NCI-H510A (cell line): ENCODE measurements around the gene ERCC5.

Experiments
- DNase-seq: peaks from one replicate; lab custom pipeline; 2025; lab: John Stamatoyannopoulos, UW

Gene ERCC5

GRCh38 chr13:102881819-102882686, 36.2 kb downstream of the ERCC5 start:
- DNase-seq: no peak

- no peak for DNase-seq
Observed at GRCh38 chr13:102892503-102892902, 46.7 kb downstream of the ERCC5 start.

DNA sequence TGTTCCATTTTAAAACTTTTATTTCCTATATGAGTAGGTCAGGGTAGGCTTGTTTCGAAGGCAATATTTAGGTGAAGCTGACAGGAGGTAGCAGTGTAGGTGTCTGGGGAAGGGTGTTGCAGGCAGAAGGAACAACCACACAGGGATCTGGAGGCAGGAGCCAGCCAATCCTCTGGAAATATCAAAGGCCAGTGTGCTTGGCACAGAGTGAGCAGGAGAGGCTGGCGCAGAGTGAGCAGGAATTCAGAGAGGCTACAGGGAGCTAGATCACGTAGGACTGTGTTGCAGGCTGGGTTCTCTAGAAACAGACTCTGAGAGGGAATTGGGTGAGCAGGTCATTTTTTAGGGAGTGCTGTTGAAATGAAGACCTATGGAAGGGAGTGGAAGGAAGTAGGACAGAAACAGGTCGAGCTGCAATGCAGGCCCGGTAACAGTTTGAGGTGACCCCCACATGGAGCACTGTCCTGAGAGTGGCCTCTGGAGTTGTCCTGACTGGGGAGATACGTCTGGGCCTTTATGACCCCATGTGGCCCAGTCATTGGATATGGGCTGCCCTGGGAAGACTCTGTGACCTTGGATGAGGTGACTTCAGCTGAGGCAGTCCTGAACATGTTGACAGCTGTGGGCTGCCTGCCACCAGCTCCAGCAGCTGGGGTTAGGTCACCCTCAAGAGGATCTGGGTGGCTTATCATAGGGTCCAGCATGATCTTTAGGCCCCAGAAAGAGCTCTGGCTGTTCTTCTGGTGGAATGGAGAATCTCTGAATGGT, 51.7 kb downstream of the ERCC5 start:
- no peak for DNase-seq

- DNase-seq: no peak
Observed at GRCh38 chr13:102900193-102900608, 54.4 kb downstream of the ERCC5 start.

GRCh38 chr13:102901056-102901455, 55.2 kb downstream of the ERCC5 start:
- DNase-seq: no peak

GRCh38 chr13:102901615-102902305, 55.9 kb downstream of the ERCC5 start:
- DNase-seq: no peak

- no peak for DNase-seq
Observed at GRCh38 chr13:102902789-102903347, 57.0 kb downstream of the ERCC5 start.

DNA sequence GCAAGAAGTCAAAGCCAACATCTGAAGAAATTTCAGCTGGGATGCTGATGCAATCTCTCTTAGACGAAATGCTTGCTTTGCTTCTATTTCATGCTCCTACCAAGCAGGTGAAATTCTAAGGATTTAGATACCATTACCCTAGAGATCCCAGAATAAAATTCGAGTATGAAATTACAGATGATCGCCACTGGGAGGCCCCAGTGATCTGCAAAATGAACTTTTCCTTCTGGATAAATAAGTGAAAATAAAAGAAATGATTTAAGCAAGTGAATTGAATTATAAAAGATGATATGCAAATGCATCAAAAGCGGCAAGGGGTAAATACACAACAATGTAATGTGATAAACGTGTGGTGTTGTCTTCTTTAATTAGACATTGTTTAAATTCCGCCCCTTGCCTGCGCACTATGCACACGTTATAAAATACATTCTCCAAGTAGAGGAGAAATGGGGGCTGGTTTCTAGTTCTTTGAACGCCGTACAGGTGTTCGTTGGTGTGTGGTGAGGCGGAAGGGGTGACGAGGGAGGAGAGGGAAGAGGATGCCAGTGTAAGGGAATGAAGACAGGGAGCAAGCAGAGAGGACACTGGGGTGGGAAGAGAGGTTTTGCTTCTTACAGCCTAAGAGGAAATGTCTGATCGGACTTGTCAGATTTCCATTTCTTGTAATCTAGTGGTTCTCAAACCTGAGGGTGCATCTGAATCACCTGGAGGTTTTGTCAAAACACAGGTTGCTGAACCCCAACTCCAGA, 58.0 kb downstream of the ERCC5 start:
- no peak for DNase-seq

- no peak for DNase-seq
Observed at GRCh38 chr13:102904408-102904862, 58.6 kb downstream of the ERCC5 start.

GRCh38 chr13:102905905-102906771, 60.3 kb downstream of the ERCC5 start:
- no peak for DNase-seq

- DNase-seq: no peak
Observed at GRCh38 chr13:102907016-102907756, 61.4 kb downstream of the ERCC5 start.

- DNase-seq: no peak
Observed at GRCh38 chr13:102907886-102908515, 62.2 kb downstream of the ERCC5 start.

GRCh38 chr13:102909971-102910370, 64.1 kb downstream of the ERCC5 start:
- DNase-seq: no peak

DNA sequence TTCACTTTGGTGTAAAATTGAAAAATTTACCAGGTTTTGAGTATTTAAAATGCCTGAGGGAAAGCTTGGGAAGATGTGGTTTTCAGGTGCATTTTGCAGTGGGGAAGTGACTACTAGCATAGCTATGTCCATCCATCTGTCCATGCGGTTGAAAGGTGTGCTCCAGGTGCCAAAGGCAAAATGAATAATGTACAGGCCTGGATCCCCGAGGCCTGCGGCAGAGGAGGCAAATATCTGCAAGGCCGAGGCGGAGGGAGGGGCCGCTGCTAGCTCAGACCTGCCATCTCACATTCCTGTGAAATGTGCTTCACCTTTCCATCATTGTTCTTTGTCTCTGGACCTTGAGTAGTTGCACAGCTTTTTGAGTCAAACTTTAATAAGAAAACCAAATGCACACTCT, 65.5 kb downstream of the ERCC5 start:
- DNase-seq: no peak

GRCh38 chr13:102912599-102912998, 66.8 kb downstream of the ERCC5 start:
- no peak for DNase-seq

- DNase-seq: no peak
Observed at GRCh38 chr13:102913914-102914313, 68.1 kb downstream of the ERCC5 start.

DNA sequence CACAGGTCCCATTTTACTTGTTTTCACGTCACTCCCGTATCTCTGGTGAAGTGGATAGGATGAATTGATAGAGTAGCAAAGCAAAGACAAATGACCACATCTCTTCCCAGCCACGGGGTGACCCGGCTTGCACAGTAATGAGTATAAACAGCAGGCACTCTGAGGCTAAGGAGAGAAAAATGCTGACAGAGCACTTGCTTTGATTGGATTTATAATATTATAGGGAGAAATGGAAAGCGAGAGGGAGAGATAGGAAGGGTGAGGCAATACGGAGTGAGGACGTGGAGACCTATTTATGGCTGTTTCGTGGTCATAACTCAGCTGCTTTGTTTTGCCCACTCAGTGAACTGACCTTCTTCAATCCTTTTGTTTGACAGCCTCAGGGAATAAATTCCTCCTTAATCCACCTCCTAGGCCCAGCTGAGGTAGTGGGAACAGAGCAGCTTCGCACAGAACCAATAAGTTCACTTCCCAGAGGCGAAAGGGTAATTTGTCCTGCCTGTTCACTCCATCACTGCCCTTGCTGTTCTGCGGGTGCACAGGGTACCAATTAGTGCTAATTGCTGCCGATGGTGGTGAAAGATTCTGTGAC, 68.6 kb downstream of the ERCC5 start:
- DNase-seq: no peak

GRCh38 chr13:102915393-102915930, 69.6 kb downstream of the ERCC5 start:
- no peak for DNase-seq

GRCh38 chr13:102917019-102917418, 71.2 kb downstream of the ERCC5 start:
- DNase-seq: no peak
